K562 (cell line): ENCODE results near the gene RAD1. TPM values are rescaled to one million over a fixed set of nuclear protein-coding genes. Genes with fewer than 3 reads are reported as not detected.

Experiments used
- E4F1 ChIP-seq: fragments of 250-450 bp; sonication (Bioruptor Pico); IDR thresholded peaks from 2 replicates; pipeline ENCODE4 v1.5.0; 2021; ENCODE audit warnings: mild to moderate bottlenecking, borderline replicate concordance
- GATAD2B ChIP-seq: fragments of 450-650 bp; IDR thresholded peaks from 2 replicates; pipeline ENCODE4 v1.6.1; 2017; ENCODE audit warnings: mild to moderate bottlenecking, borderline replicate concordance
- NR1H2 ChIP-seq: sonication (generic); formaldehyde crosslinking; IDR thresholded peaks from 2 replicates; pipeline ENCODE4 v1.4.0; 2020; ENCODE audit warnings: mild to moderate bottlenecking, missing genetic modification reagents
- POLR2AphosphoS2 ChIP-seq: IDR thresholded peaks from 2 replicates; pipeline ENCODE4 v1.6.1; 2012; ENCODE audit warnings: low read length, improper control_type of control experiment
- RBM14 ChIP-seq: fragments of 200-400 bp; formaldehyde crosslinking; IDR thresholded peaks from 2 replicates; pipeline ENCODE4 v1.6.1; 2018; ENCODE audit warnings: low read depth, mild to moderate bottlenecking, low read length, moderate library complexity, borderline replicate concordance; ENCODE audit not compliant: insufficient read depth
- RERE ChIP-seq: sonication (generic); formaldehyde crosslinking; IDR thresholded peaks from 2 replicates; pipeline ENCODE4 v1.8.0; 2023; ENCODE audit warnings: missing genetic modification reagents, mild to moderate bottlenecking, borderline replicate concordance
- SAFB2 ChIP-seq: fragments of 200-400 bp; formaldehyde crosslinking; IDR thresholded peaks from 2 replicates; pipeline ENCODE4 v1.6.1; 2018; ENCODE audit warnings: borderline replicate concordance, low read length, low read depth, moderate library complexity; ENCODE audit not compliant: severe bottlenecking
- SIN3B ChIP-seq: fragments of 450-650 bp; IDR thresholded peaks from 2 replicates; pipeline ENCODE4 v1.6.1; 2017; ENCODE audit warnings: low read depth, mild to moderate bottlenecking, moderate library complexity
- TAF1 ChIP-seq: IDR thresholded peaks from 2 replicates; pipeline ENCODE4 v1.6.1; 2011; ENCODE audit warnings: mild to moderate bottlenecking, low read length, moderate library complexity; ENCODE audit not compliant: insufficient read depth, control insufficient read depth, severe bottlenecking; ENCODE audit errors: extremely low read depth
- TFAP4 ChIP-seq: sonication (generic); formaldehyde crosslinking; IDR thresholded peaks from 2 replicates; pipeline ENCODE4 v1.8.0; 2022; ENCODE audit warnings: missing genetic modification reagents, mild to moderate bottlenecking, moderate library complexity, borderline replicate concordance
- UBTF ChIP-seq, 2 experiments: IDR thresholded peaks; 2 replicates each; pipeline ENCODE4 v1.6.1; 2012; ENCODE audit warnings: improper control_type of control experiment in 2 of 2, low read depth in 2 of 2, low read length in 2 of 2, borderline replicate concordance in 1 of 2
- ZNF165 ChIP-seq: fragments of 250-450 bp; sonication (Bioruptor Pico); IDR thresholded peaks from 2 replicates; pipeline ENCODE4 v1.4.0; 2020; ENCODE audit warnings: borderline replicate concordance
- ZNF830 ChIP-seq: fragments of 250-450 bp; sonication (Bioruptor Pico); IDR thresholded peaks from 2 replicates; pipeline ENCODE4 v1.5.0; 2021; ENCODE audit warnings: mild to moderate bottlenecking
- polyA plus RNA-seq, 8 experiments: library from polyadenylated mRNA; depleted of rRNA in 4 of 8; stranded (reverse) in 5 of 8; unstranded in 3 of 8; fragments of >200 nt; fragmentation: Nextera tagmentation in 2 of 8; fragmentation: Illumina TruSeq in 1 of 8; extraction: Ambion mirVana in 2 of 8; extraction: Trizol in 1 of 8; gene quantifications; 2 replicates each; pipeline versions ENCODE4 v1.2.1 to v1.2.3, GENCODE V29; 2011 to 2014; ENCODE audit warnings: inconsistent platforms in 1 of 8, missing spikeins in 1 of 8
- total RNA-seq, 7 experiments: library from RNA; depleted of rRNA in 6 of 7; stranded (reverse); fragments of >200 nt in 6 of 7; fragmentation: Illumina TruSeq in 2 of 7; extraction: Trizol in 2 of 7; gene quantifications; 2 replicates each; pipeline versions ENCODE4 v1.2.1 to v1.2.3, GENCODE V29; 2011 to 2021; ENCODE audit warnings: low replicate concordance in 1 of 7

RAD1 gene
- total and polyA plus RNA-seq, 9 of the 15 experiments (the other 6 are each of a cell fraction or from before 2014, with no cell fraction given): 44.5 to 148 (median 60.8) TPM

GRCh38 chr5:34929720-34930461 is 14.6 kb upstream of the RAD1 start (continued):
- TF ChIP-seq RERE (CRISPR knock-in tag): no peak
- peak; percentile 95; the same call in 1 of the 2 replicates for TF ChIP-seq RBM14
- TF ChIP-seq ZNF165 (CRISPR knock-in tag): 0 out of 2 replicates have a peak, but pooled peaks have one; percentile 50
- TF ChIP-seq UBTF (IDR thresholded peaks at IDR 0.05; ENCODE audit: borderline replicate concordance in 1 of 2, low read depth in 2 of 2, low read length in 2 of 2): peak; percentile 78 to 79; a peak in 2 of 4 replicates
- TF ChIP-seq POLR2AphosphoS2: no peak
- peak; percentile 42 for TF ChIP-seq TAF1
- TF ChIP-seq NR1H2 (CRISPR knock-in tag): 0 out of 2 replicates have a peak, but pooled peaks have one; percentile 67
- TF ChIP-seq TFAP4 (CRISPR knock-in tag): peak; percentile 67
- 0 out of 2 replicates have a peak, but pooled peaks have one; percentile 55 for TF ChIP-seq GATAD2B
- TF ChIP-seq SAFB2: no peak
- no peak for TF ChIP-seq E4F1
- no peak for TF ChIP-seq ZNF830 (CRISPR knock-in tag)
- TF ChIP-seq SIN3B: 0 out of 2 replicates have a peak, but pooled peaks have one; percentile 36
